HG03354 (cell line): ENCODE results near the gene CXCR2.

Experiments
- ATAC-seq: cut with Tn5 transposase; IDR thresholded peaks from one replicate; pipeline ENCODE4 v1.9.1; 2021; ENCODE audit warnings: mild to moderate bottlenecking; ENCODE audit not compliant: unreplicated experiment, poor library complexity, severe bottlenecking

The CXCR2 gene

GRCh38 chr2:218128781-218129457 lies 3.1 kb downstream of the CXCR2 start:
- ATAC-seq, result no peak

GRCh38 chr2:218129458-218130135 lies 3.8 kb downstream of the CXCR2 start:
- no peak for ATAC-seq

- ATAC-seq, result no peak
Measured at GRCh38 chr2:218130377-218130776, 4.5 kb downstream of the CXCR2 start.

GRCh38 chr2:218130822-218131221 lies 5.0 kb downstream of the CXCR2 start:
- no peak for ATAC-seq

GRCh38 chr2:218137514-218137913 lies 11.7 kb downstream of the CXCR2 start:
- no peak for ATAC-seq

- no peak for ATAC-seq
Measured at GRCh38 chr2:218138047-218138446, 12.2 kb downstream of the CXCR2 start.

GRCh38 chr2:218145124-218145523 lies 19.3 kb downstream of the CXCR2 start:
- no peak for ATAC-seq

GRCh38 chr2:218146056-218146455 lies 20.2 kb downstream of the CXCR2 start:
- no peak for ATAC-seq

- no peak for ATAC-seq
Measured at GRCh38 chr2:218149098-218149497, 23.3 kb downstream of the CXCR2 start.

GRCh38 chr2:218149848-218150440 lies 24.1 kb downstream of the CXCR2 start:
- ATAC-seq, result no peak

- ATAC-seq, result no peak
Measured at GRCh38 chr2:218152172-218152571, 26.3 kb downstream of the CXCR2 start.

- no peak for ATAC-seq
Measured at GRCh38 chr2:218152777-218153176, 26.9 kb downstream of the CXCR2 start.

- ATAC-seq, result no peak
Measured at GRCh38 chr2:218155953-218156479, 30.2 kb downstream of the CXCR2 start.

- ATAC-seq, result no peak
Measured at GRCh38 chr2:218161644-218162043, 35.8 kb downstream of the CXCR2 start.

- no peak for ATAC-seq
Measured at GRCh38 chr2:218162814-218163213, 37.0 kb downstream of the CXCR2 start.

- ATAC-seq, result no peak
Measured at GRCh38 chr2:218166791-218167190, 41.0 kb downstream of the CXCR2 start, which contains the start of gene CXCR1. CXCR1 (minus strand) TSS chr2:218166962; CDS start chr2:218165211, 1,751 bp downstream.

- no peak for ATAC-seq
Measured at GRCh38 chr2:218168016-218168415, 42.2 kb downstream of the CXCR2 start.

- ATAC-seq, result no peak
Measured at GRCh38 chr2:218168635-218169462, 43.0 kb downstream of the CXCR2 start.

- ATAC-seq, result no peak
Measured at GRCh38 chr2:218169757-218170546, 44.1 kb downstream of the CXCR2 start.
